ENCODE data around the gene OCEL1. TPM values are rescaled to one million over a fixed set of nuclear protein-coding genes. Genes with fewer than 3 reads are reported as not detected.

OCEL1 gene
- total and polyA plus RNA-seq, 10 of the 15 experiments (the other 5 are each of a cell fraction or from before 2014, with no cell fraction given), result 2.8 to 18.2 (median 7.4) TPM

- ChIA-PET SMC1A (ENCODE audit: uncharacterized antibody, unreplicated experiment) (interaction anchor here (1.6 to 1.9 kb wide), 2 partner anchors 18 to 43 kb away, joined by 4 to 5 read pairs; partner anchors contain the start of genes ANKLE1 and MRPL34), POLR2A (interaction anchor here (0.6 kb wide), 1 partner anchor 20 kb away, joined by 3 read pairs; no protein-coding TSS in a partner anchor), CTCF (interaction anchor here (1.0 to 10.5 kb wide), 2 partner anchors 20 to 58 kb away, joined by 4 to 120 read pairs; partner anchors contain the start of gene ANKLE1), RAD21 (ENCODE audit: unreplicated experiment) (no interaction called here)
- WGBS (ENCODE audit: insufficient coverage, insufficient replicate concordance, low lambda C conversion rate, missing lambda C conversion rate), result 90% methylated on average over 16 of the region's 16 CpGs
- no peak overlapping the region for H3K9ac ChIP-seq (ENCODE audit: control insufficient read depth, insufficient read depth, low read length)
- no peaks in the 10 kb centered on the region for H3K27me3 ChIP-seq (replicated peaks in 1 of 2; ENCODE audit: control insufficient read depth in 2 of 2, insufficient read depth in 2 of 2, low read length in 1 of 2)
- H3K4me2 ChIP-seq (ENCODE audit: control insufficient read depth, insufficient read depth), result no peak overlapping the region
- no peak for DNase-seq (ENCODE audit: low read depth, low spot score)
- no peak for FAIRE-seq
- intact Hi-C loops (cut with micrococcal nuclease; ENCODE audit: unreplicated experiment) (loop anchor here (5.0 to 10.0 kb wide), 2 partner anchors 195 to 488 kb away; no protein-coding TSS in a partner anchor), in situ Hi-C loops (cut with MboI) (no loop called here)
- no peak for TF ChIP-seq TARDBP (IDR thresholded peaks at IDR 0.05; ENCODE audit: borderline replicate concordance)
- TF ChIP-seq RFX5 (IDR thresholded peaks at IDR 0.05; ENCODE audit: low read depth, low read length), result no peak
- TF ChIP-seq BACH1 (IDR thresholded peaks at IDR 0.05; ENCODE audit: borderline replicate concordance), result no peak
- TF ChIP-seq SMARCA5 (IDR thresholded peaks at IDR 0.05), result no peak
- TF ChIP-seq PAX5 (IDR thresholded peaks at IDR 0.05; ENCODE audit: borderline replicate concordance, low read depth, low read length), result no peak
- no peak for TF ChIP-seq FOS (IDR thresholded peaks at IDR 0.05; ENCODE audit: borderline replicate concordance, extremely low read depth, insufficient read length)
- TF ChIP-seq YBX1 (IDR thresholded peaks at IDR 0.05), result no peak
- TF ChIP-seq SIN3A (IDR thresholded peaks at IDR 0.05; ENCODE audit: low read depth, low read length), result no peak
- no peak for TF ChIP-seq TCF12 (IDR thresholded peaks at IDR 0.05; ENCODE audit: low read depth, low read length)
- no peak for TF ChIP-seq KLF5 (IDR thresholded peaks at IDR 0.05; ENCODE audit: partially characterized antibody)
- TF ChIP-seq MYC (IDR thresholded peaks at IDR 0.05; ENCODE audit: insufficient read depth, insufficient read length, insufficient replicate concordance, low read length, severe bottlenecking), result no peak
- TF ChIP-seq PML (IDR thresholded peaks at IDR 0.05; ENCODE audit: low read length), result no peak
- peaks cover 7% of the 10 kb centered on the region for H3K4me1 ChIP-seq (ENCODE audit: control insufficient read depth, insufficient read depth, low read length)
- no peaks in the 10 kb centered on the region for H3K9me3 ChIP-seq (replicated peaks; ENCODE audit: control insufficient read depth, insufficient read depth, low read length)
- no TSS peak for BruUV-seq (replicated peaks)
- H4K20me1 ChIP-seq (ENCODE audit: control insufficient read depth, insufficient read depth), result no peaks in the 10 kb centered on the region
- no peak for ATAC-seq
- no peaks in the 10 kb centered on the region for H3K36me3 ChIP-seq (ENCODE audit: control insufficient read depth in 2 of 2, insufficient read depth in 2 of 2, low read length in 1 of 2)
- H2AFZ ChIP-seq (ENCODE audit: control insufficient read depth, low read depth, low read length), result no peak overlapping the region
- peaks cover 2% of the 10 kb centered on the region for H3K79me2 ChIP-seq (ENCODE audit: control insufficient read depth, insufficient read depth, low read length)
- H3K4me3 ChIP-seq, result no peak overlapping the region
- no peak overlapping the region for H3K27ac ChIP-seq (ENCODE audit: control insufficient read depth, insufficient read depth)
Observed at GRCh38 chr19:17262557-17262956, 36.5 kb downstream of the OCEL1 start.
